Small intestine (tissue), 7 donors: ENCODE data around the gene AFAP1L1. TPM values are rescaled to one million over a fixed set of nuclear protein-coding genes. Genes with fewer than 3 reads are reported as not detected.

Experiments used
- DNase-seq, 2 donors: peaks; one replicate each; pipeline versions ENCODE4 v3.0.0 to v3.0.0-alpha.2; 2013
- FAIRE-seq: peaks from 2 replicates; lab custom pipeline; 2012; peaks lifted over from hg19 to GRCh38; lab: Jason Lieb, UNC
- H3K27ac ChIP-seq, 3 donors: one replicate each; pipeline ENCODE4 v1.5.1; 2013; ENCODE audit warnings: low read length in 2 of 3, mild to moderate bottlenecking in 2 of 3, control low read depth in 1 of 3, inconsistent platforms in 1 of 3, low read depth in 1 of 3, moderate library complexity in 1 of 3
- H3K27me3 ChIP-seq, 3 donors: one replicate each; pipeline ENCODE4 v1.6.1; 2013; ENCODE audit warnings: low read length in 3 of 3, inconsistent platforms in 1 of 3; ENCODE audit not compliant: control insufficient read depth in 3 of 3, insufficient read depth in 3 of 3
- H3K36me3 ChIP-seq, 3 donors: one replicate each; pipeline ENCODE4 v1.6.1; 2013; ENCODE audit warnings: low read length in 3 of 3, inconsistent platforms in 1 of 3, low read depth in 1 of 3, mild to moderate bottlenecking in 1 of 3, moderate library complexity in 1 of 3; ENCODE audit not compliant: control insufficient read depth in 3 of 3, insufficient read depth in 2 of 3
- H3K4me1 ChIP-seq, 3 donors: one replicate each; pipeline ENCODE4 v1.6.1; 2013; ENCODE audit warnings: low read length in 2 of 3, inconsistent platforms in 1 of 3, low read depth in 1 of 3, mild to moderate bottlenecking in 1 of 3, moderate library complexity in 1 of 3; ENCODE audit not compliant: control insufficient read depth in 3 of 3, insufficient read depth in 2 of 3
- H3K4me3 ChIP-seq, 3 donors: one replicate each; pipeline ENCODE4 v1.5.1; 2013; ENCODE audit warnings: low read length in 3 of 3, control low read depth in 1 of 3, inconsistent platforms in 1 of 3, low read depth in 1 of 3, mild to moderate bottlenecking in 1 of 3, moderate library complexity in 1 of 3
- H3K9me3 ChIP-seq, 2 donors: one replicate each; pipeline ENCODE4 v1.6.1; 2013; ENCODE audit warnings: low read depth in 1 of 2, low read length in 1 of 2; ENCODE audit not compliant: control insufficient read depth in 2 of 2, insufficient read depth in 1 of 2
- WGBS, 3 donors: extraction: QIAGEN DNeasy Blood & Tissue Kit; methylation state at CpG; one replicate each; pipeline ENCODE4 v1.1.7; 2013; 5-methylcytosine and 5-hydroxymethylcytosine counted together
- polyA plus RNA-seq, 4 donors: library from polyadenylated mRNA; stranded (reverse) in 3 of 4; unstranded in 1 of 4; fragments of 200-250 nt in 3 of 4; fragments of 120-200 nt in 1 of 4; gene quantifications; one replicate each; pipeline versions ENCODE4 v1.2.1 to v1.2.3, GENCODE V29; 2013
- donor health status: healthy with polysubstance abuse.
- donor health status: control.
- donor health status: control.
- donor health status: Bipolar disorder and iron deficiency.
- donor health status: healthy.

Gene AFAP1L1
- polyA plus RNA-seq, 4 donors = 1.6 to 8.5 (median 6.4) TPM; not detected in 1

GRCh38 chr5:149379177-149379761, 107.6 kb downstream of the AFAP1L1 start, which contains the start of gene IL17B:
Gene IL17B (minus strand): TSS chr5:149379292. CDS start chr5:149379225, 67 bp downstream.
- 68 to 75% (median 74%) methylated on average over 21 to 22 of the region's 22 CpGs for WGBS, 3 donors
- Histone ChIP-seq H3K27ac (peak within 1 kb of the TSS in 2 of 3 donors; percentile 49 to 76), H3K36me3 (peaks cover 0 to 6% (median 0%) of the 10 kb centered on the region in 3 donors), H3K27me3 (peaks cover 0 to 3% (median 0%) of the 10 kb centered on the region in 3 donors), H3K4me1 (peaks cover 0 to 6% (median 0%) of the 10 kb centered on the region in 3 donors), H3K9me3 (no peaks in the 10 kb centered on the region), H3K4me3 (no peak within 1 kb of the TSS)
- DNase-seq (no peak), FAIRE-seq (no peak)

DNA sequence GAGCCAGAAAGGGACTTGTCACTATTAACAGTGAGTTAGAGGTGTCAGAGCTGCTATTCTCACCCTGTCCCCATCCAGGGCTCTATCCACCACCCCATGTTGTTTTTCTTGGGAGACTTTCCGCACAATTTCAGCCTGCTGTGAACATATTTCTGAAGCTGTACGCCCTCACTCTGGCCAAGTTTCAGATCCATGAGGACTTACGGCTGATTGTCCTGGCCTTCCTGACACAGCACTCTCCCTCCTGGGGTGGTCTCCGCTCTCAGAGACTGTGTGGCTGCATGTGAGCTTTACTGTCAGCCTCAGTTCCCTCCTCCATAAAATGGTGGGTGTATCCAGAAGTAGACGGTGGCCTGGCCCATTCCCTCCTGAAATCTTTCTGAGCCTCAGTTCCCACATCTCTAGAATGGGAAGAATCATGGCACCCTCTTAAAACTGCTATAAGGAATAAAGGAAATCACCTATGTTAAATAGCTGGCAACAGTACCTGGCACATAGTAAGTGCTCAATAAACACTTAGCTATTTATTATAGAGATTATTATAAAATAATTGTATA, 108.2 kb downstream of the AFAP1L1 start:
- no peak overlapping the region for H3K4me3 ChIP-seq
- no peaks in the 10 kb centered on the region for H3K9me3 ChIP-seq
- peaks cover 0 to 6% (median 0%) of the 10 kb centered on the region in 3 donors for H3K4me1 ChIP-seq
- 77 to 95% (median 92%) methylated on average over 5 of the region's 5 CpGs for WGBS, 3 donors
- DNase-seq (no peak), FAIRE-seq (no peak)
- H3K36me3 ChIP-seq = peaks cover 0 to 4% (median 0%) of the 10 kb centered on the region in 3 donors
- peaks cover 0 to 3% (median 0%) of the 10 kb centered on the region in 3 donors for H3K27me3 ChIP-seq
- H3K27ac ChIP-seq = peak overlapping the region in 2 of 3 donors; percentile 76 to 78

- WGBS, 3 donors = 68 to 81% (median 78%) methylated on average over 16 of the region's 16 CpGs
Measured at GRCh38 chr5:149380466-149381121, 108.9 kb downstream of the AFAP1L1 start.

DNA sequence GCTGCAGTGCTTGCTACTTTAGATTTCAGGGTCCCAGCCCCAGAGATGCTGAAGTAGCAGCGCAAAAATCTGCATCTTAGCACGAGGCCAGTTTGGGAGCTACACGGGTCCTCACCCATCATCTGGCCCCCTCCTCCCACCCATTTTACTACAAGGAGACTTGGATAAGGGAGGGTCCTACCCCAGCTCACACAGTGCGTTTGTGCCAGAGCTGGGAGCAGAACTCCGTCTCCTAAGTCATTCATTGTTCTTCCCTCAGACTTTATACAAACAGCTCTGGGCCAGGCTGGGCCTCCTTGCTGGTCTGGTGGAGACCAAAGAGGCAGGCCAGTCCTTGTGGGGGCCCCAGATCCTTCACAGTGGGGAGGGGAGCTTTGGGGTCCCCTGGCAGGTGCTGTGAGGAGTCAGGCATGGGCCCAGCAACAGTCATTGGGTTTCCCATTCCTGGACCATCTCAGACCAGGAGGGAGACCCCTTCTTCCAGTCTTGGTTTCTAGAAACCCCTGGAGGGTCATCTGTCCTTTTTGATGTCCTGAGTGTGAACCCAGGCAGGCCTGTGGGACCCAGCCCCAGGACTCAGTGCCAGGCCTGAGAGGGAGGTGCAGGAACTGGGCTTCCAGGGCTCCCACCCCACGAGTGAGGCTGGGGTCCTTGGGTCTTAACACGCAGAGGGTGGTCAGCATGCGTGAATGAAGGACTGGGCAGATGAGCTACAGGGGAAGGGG, 109.8 kb downstream of the AFAP1L1 start:
- no peak overlapping the region for H3K4me3 ChIP-seq
- 51 to 57% (median 56%) methylated on average over 8 of the region's 8 CpGs for WGBS, 3 donors
- H3K27ac ChIP-seq = peak overlapping the region in 2 of 3 donors; percentile 68 to 78
- FAIRE-seq (no peak), DNase-seq (no peak)
- H3K36me3 ChIP-seq = peaks cover 0 to 4% (median 0%) of the 10 kb centered on the region in 3 donors
- peaks cover 0 to 18% (median 0%) of the 10 kb centered on the region in 3 donors for H3K4me1 ChIP-seq
- H3K27me3 ChIP-seq = peaks cover 0 to 3% (median 0%) of the 10 kb centered on the region in 3 donors
- no peaks in the 10 kb centered on the region for H3K9me3 ChIP-seq

More at GRCh38 chr5:149380466-149381121, 108.9 kb downstream of the AFAP1L1 start:
- Histone ChIP-seq H3K36me3 (peaks cover 0 to 4% (median 0%) of the 10 kb centered on the region in 3 donors), H3K27ac (peak overlapping the region in 2 of 3 donors; percentile 78 to 80), H3K27me3 (peaks cover 0 to 3% (median 0%) of the 10 kb centered on the region in 3 donors), H3K4me1 (peaks cover 0 to 10% (median 0%) of the 10 kb centered on the region in 3 donors), H3K4me3 (no peak overlapping the region), H3K9me3 (no peaks in the 10 kb centered on the region)
- no peak for FAIRE-seq
- DNase-seq = no peak

- WGBS, 3 donors = 34 to 37% (median 36%) methylated on average over 16 of the region's 16 CpGs
- peak; percentile 60 to 82 for DNase-seq
- Histone ChIP-seq H3K36me3 (no peaks in the 10 kb centered on the region), H3K27ac (peak overlapping the region in 2 of 3 donors; percentile 68 to 86), H3K9me3 (no peaks in the 10 kb centered on the region), H3K4me1 (peaks cover 0 to 19% (median 0%) of the 10 kb centered on the region in 3 donors), H3K4me3 (no peak overlapping the region), H3K27me3 (peaks cover 0 to 3% (median 0%) of the 10 kb centered on the region in 3 donors)
- FAIRE-seq = no peak
Measured at GRCh38 chr5:149381986-149382338, 110.3 kb downstream of the AFAP1L1 start.

GRCh38 chr5:149382517-149383220, 111.0 kb downstream of the AFAP1L1 start:
- Histone ChIP-seq H3K36me3 (no peaks in the 10 kb centered on the region), H3K27ac (peak overlapping the region in 2 of 3 donors; percentile 53 to 86), H3K9me3 (no peaks in the 10 kb centered on the region), H3K27me3 (peaks cover 0 to 3% (median 0%) of the 10 kb centered on the region in 3 donors), H3K4me1 (peaks cover 0 to 20% (median 0%) of the 10 kb centered on the region in 3 donors), H3K4me3 (no peak overlapping the region)
- FAIRE-seq (no peak), DNase-seq (no peak)
- WGBS, 3 donors = 76 to 81% (median 81%) methylated on average over 12 of the region's 12 CpGs

GRCh38 chr5:149383399-149383798, 111.7 kb downstream of the AFAP1L1 start:
- Histone ChIP-seq H3K4me3 (no peak overlapping the region), H3K36me3 (no peaks in the 10 kb centered on the region), H3K27me3 (peaks cover 0 to 3% (median 0%) of the 10 kb centered on the region in 3 donors), H3K27ac (peak overlapping the region in 2 of 3 donors; percentile 53 to 86), H3K9me3 (peaks cover 0 to under 1% of the 10 kb centered on the region in 2 donors), H3K4me1 (peaks cover 0 to 23% (median 0%) of the 10 kb centered on the region in 3 donors)
- no peak for FAIRE-seq
- DNase-seq = no peak
- 73 to 93% (median 88%) methylated on average over 9 of the region's 9 CpGs for WGBS, 3 donors
